Measurements from ENCODE around the gene COPZ2.

GRCh38 chr17:48025904-48026501, 11.6 kb downstream of the COPZ2 start:
- no peak for TF ChIP-seq CTCF (IDR thresholded peaks at IDR 0.05)
- TF ChIP-seq EZH2 (IDR thresholded peaks at IDR 0.05): no peak
